PC-3 (cell line): ENCODE results near the gene GSPT1. TPM values are rescaled to one million over a fixed set of nuclear protein-coding genes. Genes with fewer than 3 reads are reported as not detected.

Source experiments
- ATAC-seq: fragments of 200-7000 bp; cut with Tn5 transposase; 2 replicates; pipeline ENCODE4 v1.9.1; 2020; ENCODE audit warnings: mild to moderate bottlenecking, moderate library complexity
- BruUV-seq: library from RNA; stranded (reverse); fragments of 400-500 nt; replicated peaks from 2 replicates; lab custom pipeline; 2021; lab: Mats Ljungman, UMichigan
- CTCF ChIA-PET: fragments of 300-600 bp; sonication (Branson Sonifier 250); formaldehyde crosslinking; loops from one replicate; lab custom pipeline; 2022; ENCODE audit warnings: antibody characterized with exemption; lab: Charles Lee
- POLR2A ChIA-PET: fragments of 300-600 bp; sonication (Branson Sonifier 250); formaldehyde crosslinking; loops from one replicate; lab custom pipeline; 2022; ENCODE audit warnings: antibody characterized with exemption; ENCODE audit not compliant: unreplicated experiment; lab: Charles Lee
- DNase-seq: peaks from one replicate; pipeline ENCODE4 v3.0.0-alpha.2; 2015
- H2AFZ ChIP-seq: fragments of 300-600 bp; sonication (generic); 2 replicates; pipeline ENCODE4 v1.6.0; 2016; ENCODE audit warnings: antibody characterized with exemption, low read length
- H3F3A ChIP-seq: fragments of 300-600 bp; sonication (generic); one replicate; pipeline ENCODE4 v1.6.0; 2017; ENCODE audit warnings: antibody characterized with exemption, low read length, control low read depth, mild to moderate bottlenecking; ENCODE audit not compliant: unreplicated experiment
- H3K27ac ChIP-seq: fragments of 300-600 bp; sonication (generic); 2 replicates; pipeline ENCODE4 v1.5.1; 2016; ENCODE audit warnings: mild to moderate bottlenecking, low read length
- H3K27me3 ChIP-seq: fragments of 300-600 bp; sonication (generic); 2 replicates; pipeline ENCODE4 v1.6.1; 2016; ENCODE audit warnings: low read length, mixed read lengths
- H3K36me3 ChIP-seq: fragments of 300-600 bp; sonication (generic); 2 replicates; pipeline ENCODE4 v1.6.1; 2016; ENCODE audit warnings: low read depth, mixed run types, low read length, mixed read lengths
- H3K4me1 ChIP-seq: fragments of 300-600 bp; sonication (generic); 2 replicates; pipeline ENCODE4 v1.5.1; 2016; ENCODE audit warnings: low read length; ENCODE audit not compliant: insufficient read depth
- H3K4me2 ChIP-seq: fragments of 300-600 bp; sonication (generic); 2 replicates; pipeline ENCODE4 v1.6.0; 2016; ENCODE audit warnings: low read length
- H3K4me3 ChIP-seq: fragments of 300-600 bp; sonication (generic); 2 replicates; pipeline ENCODE4 v1.5.1; 2016; ENCODE audit warnings: mild to moderate bottlenecking, low read length, mixed read lengths
- H3K79me2 ChIP-seq: fragments of 300-600 bp; sonication (generic); 2 replicates; pipeline ENCODE4 v1.6.1; 2017; ENCODE audit warnings: low read length, mixed read lengths
- H3K9ac ChIP-seq: fragments of 300-600 bp; sonication (generic); 2 replicates; pipeline ENCODE4 v1.6.0; 2016; ENCODE audit warnings: mild to moderate bottlenecking, low read length
- H3K9me2 ChIP-seq: fragments of 300-600 bp; sonication (generic); replicated peaks from 2 replicates; pipeline ENCODE4 v1.6.1; 2016; ENCODE audit warnings: mixed run types, low read length, mixed read lengths
- H3K9me3 ChIP-seq: fragments of 300-600 bp; sonication (generic); 2 replicates; pipeline ENCODE4 v1.6.1; 2016; ENCODE audit warnings: low read length, mixed read lengths
- H4K20me1 ChIP-seq: fragments of 300-600 bp; sonication (generic); 2 replicates; pipeline ENCODE4 v1.6.1; 2016; ENCODE audit warnings: low read length, mixed read lengths
- CTCF ChIP-seq: fragments of 300-600 bp; sonication (generic); conservative IDR thresholded peaks from 2 replicates; pipeline ENCODE4 v1.5.1; 2017; ENCODE audit warnings: antibody characterized with exemption, low read depth, mild to moderate bottlenecking, low read length
- EZH2 ChIP-seq: fragments of 300-600 bp; sonication (generic); IDR thresholded peaks from one replicate; pipeline ENCODE4 v1.6.1; 2017; ENCODE audit warnings: antibody characterized with exemption, mild to moderate bottlenecking, low read length; ENCODE audit not compliant: unreplicated experiment
- EZH2phosphoT487 ChIP-seq: fragments of 300-600 bp; sonication (generic); IDR thresholded peaks from 2 replicates; pipeline ENCODE4 v1.6.1; 2018; ENCODE audit warnings: mild to moderate bottlenecking, antibody characterized with exemption, low read length, borderline replicate concordance
- intact Hi-C: fragments of 100-400 bp; cut with micrococcal nuclease; formaldehyde crosslinking; loops from 2 replicates; pipeline ENCODE4 v1.9.0; 2023
- total RNA-seq: library from RNA; depleted of rRNA; stranded (reverse); fragments of >200 nt; gene quantifications from 2 replicates; pipeline ENCODE4 v1.2.3, GENCODE V29; 2014

GSPT1 gene
- total RNA-seq, 1 experiment from 2014 or later = 67.9 TPM

- Histone ChIP-seq H3F3A (no peaks in the 10 kb centered on the region), H3K27ac (no peak overlapping the region), H2AFZ (no peak overlapping the region), H3K4me3 (no peak overlapping the region), H3K4me2 (no peak overlapping the region), H4K20me1 (peaks cover 35% of the 10 kb centered on the region), H3K9me2 (no peaks in the 10 kb centered on the region), H3K9ac (no peak overlapping the region), H3K4me1 (peaks cover 7% of the 10 kb centered on the region; the same call in 1 of the 2 replicates), H3K27me3 (no peaks in the 10 kb centered on the region), H3K9me3 (no peaks in the 10 kb centered on the region), H3K36me3 (peaks cover 79% of the 10 kb centered on the region), H3K79me2 (peaks cover 51% of the 10 kb centered on the region)
- TF ChIP-seq EZH2phosphoT487 (no peak), CTCF (no peak), EZH2 (no peak)
- ATAC-seq (no peak), DNase-seq (no peak)
- no TSS peak for BruUV-seq
- POLR2A ChIA-PET = interaction anchor here (0.6 kb wide), 1 partner anchor 10 kb away, joined by 3 read pairs; no protein-coding TSS in a partner anchor
- CTCF ChIA-PET = interaction anchor here (0.6 kb wide), 1 partner anchor 262 kb away, joined by 3 read pairs; no protein-coding TSS in a partner anchor
- intact Hi-C loops = no loop called here
Observed at GRCh38 chr16:11844499-11844898, 71.3 kb downstream of the GSPT1 start.

- H3K9me3 ChIP-seq = no peaks in the 10 kb centered on the region
- peaks cover 79% of the 10 kb centered on the region for H3K36me3 ChIP-seq
- H3K27ac ChIP-seq = no peak overlapping the region
- H3K9me2 ChIP-seq = no peaks in the 10 kb centered on the region
- H3K9ac ChIP-seq = no peak overlapping the region
- TF ChIP-seq CTCF = no peak
- TF ChIP-seq EZH2 = no peak
- TF ChIP-seq EZH2phosphoT487 = no peak
- ATAC-seq (no peak), DNase-seq (no peak)
- intact Hi-C loops = no loop called here
- 0 out of 2 replicates have a peak, but pooled peaks cover 2% of the 10 kb centered on the region for H3K4me1 ChIP-seq
- H3K4me2 ChIP-seq = no peak overlapping the region
- no peaks in the 10 kb centered on the region for H3K27me3 ChIP-seq
- H4K20me1 ChIP-seq = peaks cover 29% of the 10 kb centered on the region
- H2AFZ ChIP-seq = no peak overlapping the region
- H3F3A ChIP-seq = no peaks in the 10 kb centered on the region
- H3K4me3 ChIP-seq = no peak overlapping the region
- no TSS peak for BruUV-seq
- POLR2A ChIA-PET = no interaction called here
- H3K79me2 ChIP-seq = peaks cover 44% of the 10 kb centered on the region
- CTCF ChIA-PET = interaction anchor here (0.6 kb wide), 1 partner anchor 261 kb away, joined by 3 read pairs; no protein-coding TSS in a partner anchor
Observed at GRCh38 chr16:11843861-11844260, 71.9 kb downstream of the GSPT1 start.

GRCh38 chr16:11843206-11843605 is 72.5 kb downstream of the GSPT1 start:
- Histone ChIP-seq H3K36me3 (peaks cover 75% of the 10 kb centered on the region), H4K20me1 (peaks cover 23% of the 10 kb centered on the region), H3F3A (no peaks in the 10 kb centered on the region), H3K27me3 (no peaks in the 10 kb centered on the region), H3K4me3 (no peak overlapping the region), H3K9me2 (no peaks in the 10 kb centered on the region), H3K4me2 (no peak overlapping the region), H2AFZ (no peak overlapping the region), H3K27ac (no peak overlapping the region), H3K4me1 (no peaks in the 10 kb centered on the region), H3K9me3 (no peaks in the 10 kb centered on the region), H3K79me2 (peaks cover 38% of the 10 kb centered on the region), H3K9ac (no peak overlapping the region)
- no peak for DNase-seq
- ChIA-PET CTCF (no interaction called here), POLR2A (no interaction called here)
- no TSS peak for BruUV-seq
- ATAC-seq = no peak
- TF ChIP-seq EZH2 = no peak
- TF ChIP-seq EZH2phosphoT487 = no peak
- no peak for TF ChIP-seq CTCF
- intact Hi-C loops = no loop called here
